H9 (cell line): ENCODE results near the gene AASDH. TPM values are rescaled to one million over a fixed set of nuclear protein-coding genes. Genes with fewer than 3 reads are reported as not detected.

Source experiments
- DNase-seq: peaks from one replicate; pipeline ENCODE4 v3.0.0-alpha.2; 2017
- H2AFZ ChIP-seq: one replicate; pipeline ENCODE4 v1.6.1; 2013; ENCODE audit warnings: mild to moderate bottlenecking, low read length, control low read depth, moderate library complexity
- H2AK5ac ChIP-seq: 2 replicates; pipeline ENCODE4 v1.6.1; 2013; ENCODE audit warnings: low read length, control low read depth, mixed read lengths; ENCODE audit not compliant: insufficient read length
- H2BK120ac ChIP-seq: one replicate; pipeline ENCODE4 v1.6.1; 2013; ENCODE audit warnings: low read depth, mild to moderate bottlenecking, low read length, control low read depth, inconsistent platforms; ENCODE audit not compliant: poor library complexity, severe bottlenecking
- H2BK12ac ChIP-seq: 2 replicates; pipeline ENCODE4 v1.6.1; 2013; ENCODE audit warnings: low read length, control low read depth, mixed read lengths, low read depth; ENCODE audit not compliant: insufficient read length
- H2BK15ac ChIP-seq: 2 replicates; pipeline ENCODE4 v1.6.1; 2013; ENCODE audit warnings: low read depth, low read length, control low read depth
- H2BK20ac ChIP-seq: one replicate; pipeline ENCODE4 v1.6.1; 2013; ENCODE audit warnings: low read depth, mild to moderate bottlenecking, low read length, control low read depth, inconsistent platforms; ENCODE audit not compliant: poor library complexity, severe bottlenecking
- H2BK5ac ChIP-seq: 2 replicates; pipeline ENCODE4 v1.6.1; 2013; ENCODE audit warnings: low read length, control low read depth, mixed read lengths; ENCODE audit not compliant: insufficient read length
- H3K14ac ChIP-seq: 2 replicates; pipeline ENCODE4 v1.6.1; 2013; ENCODE audit warnings: low read length, control low read depth; ENCODE audit not compliant: insufficient read depth
- H3K18ac ChIP-seq: 2 replicates; pipeline ENCODE4 v1.6.1; 2013; ENCODE audit warnings: low read depth, mild to moderate bottlenecking, mixed read lengths, low read length, control low read depth; ENCODE audit not compliant: insufficient read length
- H3K23ac ChIP-seq: 2 replicates; pipeline ENCODE4 v1.6.1; 2013; ENCODE audit warnings: low read length, control low read depth, mixed read lengths, low read depth; ENCODE audit not compliant: insufficient read length
- H3K23me2 ChIP-seq: 2 replicates; pipeline ENCODE4 v1.6.1; 2013; ENCODE audit warnings: low read depth, mild to moderate bottlenecking, mixed read lengths, low read length, control low read depth; ENCODE audit not compliant: insufficient read length, poor library complexity, severe bottlenecking
- H3K27ac ChIP-seq: 2 replicates; pipeline ENCODE4 v1.5.1; 2013; ENCODE audit warnings: low read length, control low read depth, mixed read lengths, low read depth; ENCODE audit not compliant: insufficient read length
- H3K27me3 ChIP-seq: 2 replicates; pipeline ENCODE4 v1.6.1; 2013; ENCODE audit warnings: low read length, control low read depth, inconsistent platforms; ENCODE audit not compliant: insufficient read depth
- H3K4ac ChIP-seq: 2 replicates; pipeline ENCODE4 v1.6.1; 2013; ENCODE audit warnings: low read depth, mild to moderate bottlenecking, control low read depth, inconsistent platforms, low read length, moderate library complexity
- H3K4me1 ChIP-seq: 2 replicates; pipeline ENCODE4 v1.6.1; 2013; ENCODE audit warnings: low read length, control low read depth, inconsistent platforms; ENCODE audit not compliant: insufficient read depth
- H3K4me2 ChIP-seq: 2 replicates; pipeline ENCODE4 v1.6.1; 2013; ENCODE audit warnings: low read length, control low read depth, mixed read lengths; ENCODE audit not compliant: insufficient read length, insufficient read depth
- H3K56ac ChIP-seq: 2 replicates; pipeline ENCODE4 v1.6.1; 2013; ENCODE audit warnings: low read depth, mild to moderate bottlenecking, mixed read lengths, low read length, control low read depth; ENCODE audit not compliant: insufficient read length
- H3K79me1 ChIP-seq: 2 replicates; pipeline ENCODE4 v1.6.1; 2013; ENCODE audit warnings: low read depth, mild to moderate bottlenecking, moderate library complexity, low read length, control low read depth, inconsistent platforms; ENCODE audit not compliant: insufficient read depth, poor library complexity, severe bottlenecking
- H3K79me2 ChIP-seq: 2 replicates; pipeline ENCODE4 v1.6.1; 2013; ENCODE audit warnings: low read length, control low read depth, inconsistent platforms; ENCODE audit not compliant: insufficient read depth
- H3K9ac ChIP-seq: 2 replicates; pipeline ENCODE4 v1.6.1; 2013; ENCODE audit warnings: low read length, control low read depth, mixed read lengths; ENCODE audit not compliant: insufficient read length; ENCODE audit errors: extremely low read depth
- H3K9me3 ChIP-seq: one replicate; pipeline ENCODE4 v1.6.1; 2013; ENCODE audit warnings: low read depth, low read length, inconsistent platforms; ENCODE audit not compliant: control insufficient read depth
- H3T11ph ChIP-seq: one replicate; pipeline ENCODE4 v1.6.1; 2013; ENCODE audit warnings: mild to moderate bottlenecking, low read length, control low read depth, inconsistent platforms
- H4K20me1 ChIP-seq: one replicate; pipeline ENCODE4 v1.6.1; 2013; ENCODE audit not compliant: control insufficient read depth, insufficient read length, insufficient read depth
- H4K5ac ChIP-seq: 2 replicates; pipeline ENCODE4 v1.6.1; 2013; ENCODE audit warnings: low read depth, mild to moderate bottlenecking, mixed read lengths, low read length, control low read depth; ENCODE audit not compliant: insufficient read length
- H4K8ac ChIP-seq: replicated peaks from 2 replicates; pipeline ENCODE4 v1.6.1; 2013; ENCODE audit warnings: low read length, control low read depth, mixed read lengths, low read depth; ENCODE audit not compliant: insufficient read length
- H4K91ac ChIP-seq: 2 replicates; pipeline ENCODE4 v1.6.1; 2013; ENCODE audit warnings: low read depth, mild to moderate bottlenecking, moderate library complexity, mixed read lengths, low read length, control low read depth; ENCODE audit not compliant: insufficient read length
- H3K27ac Mint-ChIP-seq, 3 experiments: 2 replicates in 2 of 3; 3 replicates in 1 of 3; pipeline ENCODE4 v1.8.0; 2020 to 2021; ENCODE audit warnings: mixed read lengths in 3 of 3, mild to moderate bottlenecking in 1 of 3, moderate library complexity in 1 of 3
- H3K27me3 Mint-ChIP-seq: 2 replicates; pipeline ENCODE4 v1.8.0; 2021; ENCODE audit warnings: low read depth, mild to moderate bottlenecking, moderate library complexity, mixed read lengths
- H3K36me3 Mint-ChIP-seq, 3 experiments: 2 replicates in 2 of 3; 3 replicates in 1 of 3; pipeline ENCODE4 v1.8.0; 2020 to 2021; ENCODE audit warnings: low read depth in 3 of 3, mixed read lengths in 3 of 3; ENCODE audit not compliant: insufficient read depth in 1 of 3
- H3K4me1 Mint-ChIP-seq, 2 experiments: 2 replicates each; pipeline ENCODE4 v1.8.0; 2020; ENCODE audit warnings: mixed read lengths in 2 of 2
- H3K4me3 Mint-ChIP-seq, 2 experiments: 2 replicates in 1 of 2; 3 replicates in 1 of 2; pipeline ENCODE4 v1.8.0; 2020 to 2021; ENCODE audit warnings: mild to moderate bottlenecking in 2 of 2, mixed read lengths in 2 of 2, moderate library complexity in 1 of 2
- H3K9me3 Mint-ChIP-seq, 2 experiments: 2 replicates in 1 of 2; 3 replicates in 1 of 2; pipeline ENCODE4 v1.8.0; 2020; ENCODE audit warnings: mild to moderate bottlenecking in 2 of 2, mixed read lengths in 2 of 2, moderate library complexity in 1 of 2
- CTCF ChIP-seq: fragments of 200-600 bp; sonication (generic); conservative IDR thresholded peaks from 3 replicates; pipeline ENCODE4 v1.8.0; 2021; ENCODE audit warnings: antibody characterized with exemption, mild to moderate bottlenecking
- WGBS: extraction: QIAGEN DNeasy Blood & Tissue Kit; methylation state at CpG from one replicate; pipeline ENCODE4 v1.1.7; 2013; ENCODE audit warnings: missing lambda C conversion rate, low lambda C conversion rate, mixed read lengths; ENCODE audit not compliant: insufficient read length; ENCODE audit errors: extremely low coverage; 5-methylcytosine and 5-hydroxymethylcytosine counted together
- total RNA-seq: library from RNA; stranded (reverse); gene quantifications from 2 replicates; pipeline ENCODE4 v1.2.1, GENCODE V29; 2021

AASDH gene
- total RNA-seq, 1 experiment from 2014 or later, result 12.9 TPM

DNA sequence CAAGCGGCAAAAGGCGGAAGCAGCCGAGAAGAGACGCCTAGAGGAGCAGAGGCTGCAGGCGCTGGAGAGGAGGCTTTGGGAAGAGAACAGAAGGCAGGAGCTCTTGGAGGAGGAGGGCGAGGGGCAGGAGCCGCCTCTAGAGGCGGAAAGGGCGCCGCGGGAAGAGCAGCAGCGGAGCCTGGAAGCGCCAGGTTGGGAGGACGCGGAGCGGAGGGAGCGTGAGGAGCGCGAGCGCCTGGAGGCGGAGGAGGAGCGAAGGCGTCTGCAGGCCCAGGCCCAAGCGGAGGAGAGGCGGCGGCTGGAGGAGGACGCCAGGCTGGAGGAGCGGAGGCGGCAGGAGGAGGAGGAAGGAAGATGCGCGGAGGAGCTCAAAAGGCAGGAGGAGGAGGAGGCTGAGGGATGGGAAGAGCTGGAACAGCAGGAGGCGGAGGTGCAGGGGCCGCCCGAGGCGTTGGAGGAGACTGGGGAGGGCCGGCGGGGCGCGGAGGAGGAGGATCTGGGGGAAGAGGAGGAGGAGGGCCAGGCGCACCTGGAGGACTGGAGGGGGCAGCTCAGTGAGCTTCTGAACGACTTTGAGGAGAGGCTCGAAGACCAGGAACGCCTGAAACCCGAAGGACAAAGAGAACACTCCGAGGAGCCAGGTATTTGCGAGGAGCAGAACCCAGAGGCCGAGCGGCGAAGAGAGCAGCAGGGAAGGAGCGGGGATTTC is 72.9 kb downstream of the AASDH start:
- no CpG with 5 or more reads among the region's 50 CpGs for WGBS
- H4K91ac ChIP-seq, result no peak overlapping the region
- no peak for TF ChIP-seq CTCF

More for the DNA sequence above, 72.9 kb downstream of the AASDH start:
- H3K23ac ChIP-seq, result no peak overlapping the region
- H3K27me3 ChIP-seq, result no peaks in the 10 kb centered on the region
- H3T11ph ChIP-seq, result no peak overlapping the region
- H3K36me3 Mint-ChIP-seq, result peaks cover 9 to 35% (median 17%) of the 10 kb centered on the region in 3 experiments
- no peaks in the 10 kb centered on the region for H4K20me1 ChIP-seq
- H2AK5ac ChIP-seq, result no peak overlapping the region
- no peak overlapping the region for H2BK15ac ChIP-seq
- H3K79me2 ChIP-seq, result no peaks in the 10 kb centered on the region
- H3K79me1 ChIP-seq, result no peaks in the 10 kb centered on the region
- no peak overlapping the region for H2AFZ ChIP-seq
- H3K9me3 Mint-ChIP-seq, result no peaks in the 10 kb centered on the region
- no peak overlapping the region for H3K56ac ChIP-seq
- H3K27ac ChIP-seq, result no peak overlapping the region
- DNase-seq, result peak; percentile 54
- no peak overlapping the region for H4K5ac ChIP-seq
- H3K27me3 Mint-ChIP-seq, result no peaks in the 10 kb centered on the region
- no peak overlapping the region for H3K4me2 ChIP-seq
- H3K14ac ChIP-seq, result no peak overlapping the region
- no peak overlapping the region for H2BK12ac ChIP-seq
- H3K4ac ChIP-seq, result no peak overlapping the region
- no peak overlapping the region for H3K4me3 Mint-ChIP-seq
- no peak overlapping the region for H2BK20ac ChIP-seq
- H3K18ac ChIP-seq, result no peak overlapping the region
- H2BK5ac ChIP-seq, result no peak overlapping the region
- peak overlapping the region; percentile 50 to 83 (median 62); a peak in 3 of 7 replicates for H3K27ac Mint-ChIP-seq
- H3K4me1 ChIP-seq, result no peaks in the 10 kb centered on the region
- no peak overlapping the region for H3K9ac ChIP-seq
- no peaks in the 10 kb centered on the region for H3K9me3 ChIP-seq
- no peaks in the 10 kb centered on the region for H3K23me2 ChIP-seq
- H3K4me1 Mint-ChIP-seq, result peaks cover 3 to 6% of the 10 kb centered on the region in 2 experiments; a peak in 2 of 4 replicates
- no peak overlapping the region for H4K8ac ChIP-seq
- no peak overlapping the region for H2BK120ac ChIP-seq
